Spinal cord (tissue), 10 donors: Measurements from ENCODE around the gene TICAM2. TPM values are rescaled to one million over a fixed set of nuclear protein-coding genes. Genes with fewer than 3 reads are reported as not detected.

ENCODE experiments used
- DNase-seq, 6 donors: peaks; one replicate each; pipeline versions ENCODE4 v3.0.0 to v3.0.0-alpha.2; 2013 to 2015; ENCODE audit warnings: low spot score in 6 of 6, low read depth in 4 of 6
- H3K27ac ChIP-seq: one replicate; pipeline ENCODE4 v1.5.1; 2013; ENCODE audit warnings: low read depth, low read length, control low read depth
- H3K27me3 ChIP-seq: one replicate; pipeline ENCODE4 v1.6.1; 2013; ENCODE audit warnings: low read length; ENCODE audit not compliant: control insufficient read depth, insufficient read depth
- H3K36me3 ChIP-seq: one replicate; pipeline ENCODE4 v1.6.1; 2013; ENCODE audit warnings: low read length; ENCODE audit not compliant: control insufficient read depth, insufficient read depth
- H3K4me1 ChIP-seq: one replicate; pipeline ENCODE4 v1.6.1; 2013; ENCODE audit warnings: low read length; ENCODE audit not compliant: control insufficient read depth, insufficient read depth
- H3K4me3 ChIP-seq: one replicate; pipeline ENCODE4 v1.5.1; 2013; ENCODE audit warnings: low read depth, low read length, control low read depth
- H3K9me3 ChIP-seq: one replicate; pipeline ENCODE4 v1.6.1; 2013; ENCODE audit warnings: low read length; ENCODE audit not compliant: control insufficient read depth, insufficient read depth
- WGBS: methylation state at CpG from one replicate; pipeline ENCODE4 v1.1.5; 2013; ENCODE audit warnings: missing lambda C conversion rate; ENCODE audit not compliant: insufficient coverage; 5-methylcytosine and 5-hydroxymethylcytosine counted together
- polyA plus RNA-seq, 2 donors: library from polyadenylated mRNA; unstranded; fragments of 120-200 nt; gene quantifications; one replicate each; pipeline ENCODE4 v1.2.1, GENCODE V29; 2013; ENCODE audit not compliant: insufficient read length in 2 of 2
- total RNA-seq, 2 donors: library from RNA; depleted of rRNA in 1 of 2; stranded (reverse); fragments of 120-200 nt in 1 of 2; fragments of >200 nt in 1 of 2; gene quantifications; one replicate each; pipeline versions ENCODE4 v1.2.3 to v1.2.4, GENCODE V29; 2013 to 2014
- donor health status: healthy.

TICAM2 gene
- total and polyA plus RNA-seq, 4 donors = 2.3 to 5.3 (median 3.6) TPM

- 83% methylated on average over 1 of the region's 3 CpGs for WGBS
- no peak for DNase-seq
These were observed 13.2 kb downstream of the TICAM2 start for GRCh38 chr5:115589043-115589442.

GRCh38 chr5:115588640-115589039, 13.6 kb downstream of the TICAM2 start:
- no peaks in the 10 kb centered on the region for H3K4me1 ChIP-seq
- no peaks in the 10 kb centered on the region for H3K27me3 ChIP-seq
- no peaks in the 10 kb centered on the region for H3K36me3 ChIP-seq
- 73% methylated on average over 2 of the region's 4 CpGs for WGBS
- no peaks in the 10 kb centered on the region for H3K9me3 ChIP-seq
- DNase-seq = no peak
- no peak overlapping the region for H3K4me3 ChIP-seq
- no peak overlapping the region for H3K27ac ChIP-seq

More at GRCh38 chr5:115589043-115589442, 13.2 kb downstream of the TICAM2 start:
- Histone ChIP-seq H3K4me3 (no peak overlapping the region), H3K9me3 (no peaks in the 10 kb centered on the region), H3K27me3 (no peaks in the 10 kb centered on the region), H3K36me3 (no peaks in the 10 kb centered on the region), H3K4me1 (no peaks in the 10 kb centered on the region), H3K27ac (no peak overlapping the region)

- Histone ChIP-seq H3K9me3 (no peaks in the 10 kb centered on the region), H3K4me3 (no peak overlapping the region), H3K27ac (no peak overlapping the region), H3K4me1 (no peaks in the 10 kb centered on the region), H3K36me3 (no peaks in the 10 kb centered on the region), H3K27me3 (no peaks in the 10 kb centered on the region)
- 73% methylated on average over 3 of the region's 6 CpGs for WGBS
- peak in 1 of 6 donors; percentile 76 for DNase-seq
These were observed 15.6 kb downstream of the TICAM2 start for GRCh38 chr5:115586525-115587146.

GRCh38 chr5:115585265-115585664, 17.0 kb downstream of the TICAM2 start:
- Histone ChIP-seq H3K27ac (no peak overlapping the region), H3K4me1 (no peaks in the 10 kb centered on the region), H3K9me3 (no peaks in the 10 kb centered on the region), H3K27me3 (no peaks in the 10 kb centered on the region), H3K36me3 (no peaks in the 10 kb centered on the region), H3K4me3 (no peak overlapping the region)
- no peak for DNase-seq
- no CpG with 5 or more reads among the region's 1 CpG for WGBS

GRCh38 chr5:115584501-115584900, 17.8 kb downstream of the TICAM2 start:
- Histone ChIP-seq H3K27ac (no peak overlapping the region), H3K4me1 (no peaks in the 10 kb centered on the region), H3K9me3 (no peaks in the 10 kb centered on the region), H3K4me3 (no peak overlapping the region), H3K36me3 (no peaks in the 10 kb centered on the region), H3K27me3 (no peaks in the 10 kb centered on the region)
- DNase-seq = no peak
- WGBS = 67% methylated on average over 1 of the region's 1 CpG

- no peaks in the 10 kb centered on the region for H3K27me3 ChIP-seq
- H3K9me3 ChIP-seq = no peaks in the 10 kb centered on the region
- no peak for DNase-seq
- H3K4me1 ChIP-seq = no peaks in the 10 kb centered on the region
- no peaks in the 10 kb centered on the region for H3K36me3 ChIP-seq
- WGBS = no CpG with 5 or more reads among the region's 3 CpGs
- no peak overlapping the region for H3K27ac ChIP-seq
- H3K4me3 ChIP-seq = no peak overlapping the region
These were observed 18.8 kb downstream of the TICAM2 start for GRCh38 chr5:115583474-115583873.

GRCh38 chr5:115580941-115581340, 21.3 kb downstream of the TICAM2 start:
- no peaks in the 10 kb centered on the region for H3K9me3 ChIP-seq
- H3K27ac ChIP-seq = no peak overlapping the region
- no peaks in the 10 kb centered on the region for H3K4me1 ChIP-seq
- 100% methylated on average over 1 of the region's 2 CpGs for WGBS
- no peak overlapping the region for H3K4me3 ChIP-seq
- no peak for DNase-seq
- H3K36me3 ChIP-seq = no peaks in the 10 kb centered on the region
- H3K27me3 ChIP-seq = no peaks in the 10 kb centered on the region

GRCh38 chr5:115579747-115580173, 22.5 kb downstream of the TICAM2 start:
- no peak for DNase-seq
- Histone ChIP-seq H3K4me3 (no peak overlapping the region), H3K27ac (no peak overlapping the region), H3K9me3 (no peaks in the 10 kb centered on the region), H3K36me3 (no peaks in the 10 kb centered on the region), H3K27me3 (no peaks in the 10 kb centered on the region), H3K4me1 (no peaks in the 10 kb centered on the region)
- WGBS = 90% methylated on average over 2 of the region's 6 CpGs

- H3K27ac ChIP-seq = no peak overlapping the region
- 14% methylated on average over 1 of the region's 3 CpGs for WGBS
- H3K4me3 ChIP-seq = no peak overlapping the region
- H3K27me3 ChIP-seq = no peaks in the 10 kb centered on the region
- DNase-seq = peak in 1 of 6 donors; percentile 16
- H3K36me3 ChIP-seq = no peaks in the 10 kb centered on the region
- no peaks in the 10 kb centered on the region for H3K4me1 ChIP-seq
- no peaks in the 10 kb centered on the region for H3K9me3 ChIP-seq
These were observed 23.1 kb downstream of the TICAM2 start for GRCh38 chr5:115579216-115579615.

GRCh38 chr5:115578657-115579056, 23.6 kb downstream of the TICAM2 start:
- Histone ChIP-seq H3K4me3 (no peak overlapping the region), H3K9me3 (no peaks in the 10 kb centered on the region), H3K36me3 (no peaks in the 10 kb centered on the region), H3K4me1 (no peaks in the 10 kb centered on the region), H3K27ac (no peak overlapping the region), H3K27me3 (no peaks in the 10 kb centered on the region)
- DNase-seq = no peak
- whole genome bisulfite sequencing = no CpG with 5 or more reads among the region's 3 CpGs
